Smooth muscle cell (in vitro differentiated cells): ENCODE measurements around the gene CACNB4. TPM values are rescaled to one million over a fixed set of nuclear protein-coding genes. Genes with fewer than 3 reads are reported as not detected.
A peak's percentile ranks its signal among the peaks of the same experiment; 100 is the strongest.

ENCODE experiments used
- DNase-seq: peaks from one replicate; lab custom pipeline; 2025; ENCODE audit not compliant: unreplicated experiment; lab: John Stamatoyannopoulos, UW
- H2AFZ ChIP-seq: fragments of 200-600 bp; sonication (generic); 2 replicates; pipeline ENCODE4 v1.6.0; 2016; ENCODE audit warnings: antibody characterized with exemption, low read depth, mild to moderate bottlenecking
- H3F3A ChIP-seq: fragments of 200-600 bp; sonication (generic); 2 replicates; pipeline ENCODE4 v1.6.0; 2017; ENCODE audit warnings: antibody characterized with exemption, low read depth
- H3K27ac ChIP-seq: fragments of 200-600 bp; sonication (generic); 2 replicates; pipeline ENCODE4 v1.5.1; 2016; ENCODE audit warnings: low read depth, mild to moderate bottlenecking
- H3K27me3 ChIP-seq: fragments of 200-600 bp; sonication (generic); 2 replicates; pipeline ENCODE4 v1.6.1; 2016; ENCODE audit warnings: low read depth, mild to moderate bottlenecking
- H3K36me3 ChIP-seq: fragments of 200-600 bp; sonication (generic); 2 replicates; pipeline ENCODE4 v1.5.1; 2016; ENCODE audit warnings: low read depth
- H3K4me1 ChIP-seq: fragments of 200-600 bp; sonication (generic); 2 replicates; pipeline ENCODE4 v1.5.1; 2016; ENCODE audit warnings: low read depth
- H3K4me2 ChIP-seq: fragments of 200-600 bp; sonication (generic); 2 replicates; pipeline ENCODE4 v1.6.0; 2016; ENCODE audit warnings: mild to moderate bottlenecking
- H3K4me3 ChIP-seq: fragments of 200-600 bp; sonication (generic); 2 replicates; pipeline ENCODE4 v1.5.1; 2016; ENCODE audit warnings: mild to moderate bottlenecking
- H3K79me2 ChIP-seq: fragments of 200-600 bp; sonication (generic); 2 replicates; pipeline ENCODE4 v1.6.0; 2016; ENCODE audit warnings: low read depth, mild to moderate bottlenecking
- H3K9ac ChIP-seq: fragments of 200-600 bp; sonication (generic); 2 replicates; pipeline ENCODE4 v1.6.0; 2016; ENCODE audit warnings: low read depth
- H3K9me3 ChIP-seq: fragments of 200-600 bp; sonication (generic); replicated peaks from 2 replicates; pipeline ENCODE4 v1.5.1; 2016; ENCODE audit warnings: low read depth
- H4K20me1 ChIP-seq: fragments of 200-600 bp; sonication (generic); 2 replicates; pipeline ENCODE4 v1.6.0; 2016; ENCODE audit warnings: low read depth
- WGBS: methylation state at CpG from one replicate; pipeline ENCODE4 v1.1.7; 2016; ENCODE audit warnings: low lambda C conversion rate; 5-methylcytosine and 5-hydroxymethylcytosine counted together
- polyA plus RNA-seq: library from polyadenylated mRNA; unstranded; fragments of >200 nt; fragmentation: Nextera tagmentation; extraction: Ambion mirVana; gene quantifications from 2 replicates; pipeline ENCODE4 v1.2.1, GENCODE V29; 2016
- total RNA-seq: library from RNA; depleted of rRNA; stranded (reverse); fragments of >200 nt; gene quantifications from 2 replicates; pipeline ENCODE4 v1.2.3, GENCODE V29; 2014
- TF ChIP-seq, protein P1 (sequence below): fragments of 200-600 bp; sonication (generic); IDR thresholded peaks from 2 replicates; pipeline ENCODE4 v1.5.1; 2017; ENCODE audit warnings: borderline replicate concordance, mild to moderate bottlenecking, antibody characterized with exemption; ENCODE audit not compliant: insufficient read depth, poor library complexity, severe bottlenecking

Gene CACNB4
- total RNA-seq (1.2 and 1.4 TPM in 2 replicates), polyA plus RNA-seq (0.06 and 0.32 TPM in 2 replicates)

DNA sequence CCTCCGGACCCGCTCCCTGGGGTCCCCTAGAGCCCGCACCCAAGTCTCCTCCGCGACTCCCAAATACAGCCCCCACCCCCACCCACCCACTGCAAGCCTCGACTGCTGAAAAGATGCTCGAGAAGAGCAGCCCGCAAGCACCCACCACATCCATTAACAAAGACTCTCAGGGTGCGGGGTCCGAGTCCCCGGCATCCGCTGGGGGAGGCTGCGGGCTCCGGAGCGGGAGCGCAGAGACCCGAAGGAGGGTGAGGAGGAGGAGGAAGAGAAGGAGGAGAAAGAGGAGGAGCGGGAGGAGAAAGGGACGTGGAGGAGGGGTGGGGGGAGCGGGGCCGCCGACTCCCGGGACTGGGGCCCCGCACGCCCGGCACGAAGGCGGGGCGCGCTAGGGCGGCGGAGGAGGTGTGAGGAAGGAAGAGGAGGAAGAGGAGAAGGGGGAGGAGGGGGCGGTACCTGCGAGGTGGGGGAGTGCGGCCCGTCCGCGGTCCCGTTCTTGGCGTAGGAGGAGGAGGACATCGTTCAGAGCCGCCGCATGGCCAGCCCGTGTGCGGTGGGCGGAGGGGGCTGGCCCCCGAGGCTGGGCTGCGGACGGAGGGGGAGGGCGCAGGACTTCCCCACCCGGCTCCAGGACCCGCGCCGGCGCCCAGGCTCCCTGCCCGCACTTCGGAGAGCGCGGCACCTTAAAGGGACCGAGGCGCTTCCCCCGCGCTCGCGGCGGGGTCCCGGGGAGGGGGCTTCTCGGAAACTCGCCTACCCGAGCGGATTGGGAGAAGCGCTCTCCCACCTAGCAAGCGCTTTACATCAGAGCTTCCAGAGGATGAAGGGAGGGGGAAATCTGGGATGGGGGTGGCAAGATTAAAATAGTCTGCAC, at the start of gene CACNB4:
Gene CACNB4, minus strand, starts transcription at position 549 of the 871 bp plus-strand sequence.
- H3K4me1 ChIP-seq, result peaks cover 6% of the 10 kb centered on the region
- TF ChIP-seq, protein P1, sequence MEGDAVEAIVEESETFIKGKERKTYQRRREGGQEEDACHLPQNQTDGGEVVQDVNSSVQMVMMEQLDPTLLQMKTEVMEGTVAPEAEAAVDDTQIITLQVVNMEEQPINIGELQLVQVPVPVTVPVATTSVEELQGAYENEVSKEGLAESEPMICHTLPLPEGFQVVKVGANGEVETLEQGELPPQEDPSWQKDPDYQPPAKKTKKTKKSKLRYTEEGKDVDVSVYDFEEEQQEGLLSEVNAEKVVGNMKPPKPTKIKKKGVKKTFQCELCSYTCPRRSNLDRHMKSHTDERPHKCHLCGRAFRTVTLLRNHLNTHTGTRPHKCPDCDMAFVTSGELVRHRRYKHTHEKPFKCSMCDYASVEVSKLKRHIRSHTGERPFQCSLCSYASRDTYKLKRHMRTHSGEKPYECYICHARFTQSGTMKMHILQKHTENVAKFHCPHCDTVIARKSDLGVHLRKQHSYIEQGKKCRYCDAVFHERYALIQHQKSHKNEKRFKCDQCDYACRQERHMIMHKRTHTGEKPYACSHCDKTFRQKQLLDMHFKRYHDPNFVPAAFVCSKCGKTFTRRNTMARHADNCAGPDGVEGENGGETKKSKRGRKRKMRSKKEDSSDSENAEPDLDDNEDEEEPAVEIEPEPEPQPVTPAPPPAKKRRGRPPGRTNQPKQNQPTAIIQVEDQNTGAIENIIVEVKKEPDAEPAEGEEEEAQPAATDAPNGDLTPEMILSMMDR, result no peak
- no peaks in the 10 kb centered on the region for H4K20me1 ChIP-seq
- peaks cover 7% of the 10 kb centered on the region for H3F3A ChIP-seq
- H3K9me3 ChIP-seq, result no peaks in the 10 kb centered on the region
- WGBS, result under 1% methylated on average over 34 of the region's 73 CpGs
- no peaks in the 10 kb centered on the region for H3K79me2 ChIP-seq
- H3K36me3 ChIP-seq, result no peaks in the 10 kb centered on the region
- H3K4me2 ChIP-seq, result peak within 1 kb of the TSS; percentile 98
- H3K9ac ChIP-seq, result no peak within 1 kb of the TSS
- DNase-seq, result no peak
- peak within 1 kb of the TSS; percentile 66 for H3K4me3 ChIP-seq
- H3K27me3 ChIP-seq, result peaks cover 40% of the 10 kb centered on the region
- H3K27ac ChIP-seq, result no peak within 1 kb of the TSS
- H2AFZ ChIP-seq, result peak within 1 kb of the TSS; percentile 46

DNA sequence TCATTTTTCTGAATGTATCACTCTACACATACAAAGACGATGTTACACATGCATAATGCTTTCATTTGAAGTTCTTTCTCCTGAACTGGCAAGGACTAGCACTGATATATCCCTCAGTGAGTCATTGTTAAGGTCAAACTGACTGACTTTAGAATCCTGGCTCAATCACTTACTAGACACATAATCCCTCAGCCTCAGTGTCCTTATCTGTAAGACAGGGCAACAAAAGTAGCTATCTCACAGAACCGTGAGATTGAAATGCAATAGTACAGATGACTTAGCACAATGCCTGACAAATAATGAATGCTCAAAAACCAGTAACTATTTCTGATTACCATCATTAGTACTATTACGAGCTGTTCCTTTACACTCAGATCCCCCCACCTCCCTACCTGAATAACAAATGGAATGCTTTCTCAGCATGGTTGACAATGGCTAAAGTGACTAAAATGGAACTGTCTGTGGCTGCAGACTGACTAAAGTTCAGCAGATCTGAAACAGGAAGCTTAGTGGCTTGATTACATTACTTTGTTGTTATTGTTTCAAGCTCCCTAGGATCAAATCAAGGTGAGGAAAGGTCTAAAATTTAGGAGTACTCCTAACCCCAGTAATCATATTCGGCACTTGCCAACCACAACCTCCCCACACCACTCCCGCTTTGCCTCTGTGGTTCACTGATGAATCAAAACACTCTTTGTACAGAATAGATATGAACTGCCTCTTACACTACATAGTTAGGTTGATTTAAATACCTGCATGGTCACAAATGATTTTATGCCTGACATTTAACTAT, 35.8 kb upstream of the CACNB4 start:
- H3K4me1 ChIP-seq, result no peaks in the 10 kb centered on the region
- H3K36me3 ChIP-seq, result no peaks in the 10 kb centered on the region
- H4K20me1 ChIP-seq, result no peaks in the 10 kb centered on the region
- WGBS, result 59% methylated on average over 5 of the region's 5 CpGs
- no peaks in the 10 kb centered on the region for H3K79me2 ChIP-seq
- no peak overlapping the region for H3K9ac ChIP-seq
- H3F3A ChIP-seq, result no peaks in the 10 kb centered on the region
- no peak overlapping the region for H3K4me3 ChIP-seq
- no peak overlapping the region for H3K4me2 ChIP-seq
- no peaks in the 10 kb centered on the region for H3K27me3 ChIP-seq
- H2AFZ ChIP-seq, result no peak overlapping the region
- TF ChIP-seq, protein P1, result no peak
- peak overlapping the region; percentile 7 for H3K27ac ChIP-seq
- DNase-seq, result no peak
- H3K9me3 ChIP-seq, result no peaks in the 10 kb centered on the region

DNA sequence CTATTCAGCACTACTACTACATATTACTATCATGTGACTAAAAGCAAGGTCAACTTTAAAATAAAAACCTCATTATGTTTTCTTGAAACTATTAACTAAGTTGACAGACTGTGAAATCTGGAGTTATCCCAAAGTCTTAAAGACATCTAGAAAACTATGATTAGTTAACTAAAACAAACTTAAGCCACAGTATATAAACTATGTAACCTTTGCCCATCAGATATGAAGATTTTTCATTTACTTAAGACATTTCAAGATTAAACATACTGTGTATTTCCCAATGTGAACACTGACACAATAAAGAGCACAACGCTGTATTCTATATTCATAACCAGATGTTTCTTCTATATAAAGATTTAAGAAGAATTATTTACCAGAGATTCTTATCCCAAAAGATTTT, 33.5 kb upstream of the CACNB4 start:
- no peak overlapping the region for H3K27ac ChIP-seq
- 83% methylated on average over 1 of the region's 1 CpG for WGBS
- H3K27me3 ChIP-seq, result no peaks in the 10 kb centered on the region
- no peak overlapping the region for H3K4me3 ChIP-seq
- no peak overlapping the region for H2AFZ ChIP-seq
- TF ChIP-seq, protein P1, result no peak
- no peak overlapping the region for H3K4me2 ChIP-seq
- H3K4me1 ChIP-seq, result no peaks in the 10 kb centered on the region
- no peaks in the 10 kb centered on the region for H3F3A ChIP-seq
- no peaks in the 10 kb centered on the region for H3K9me3 ChIP-seq
- no peak for DNase-seq
- no peak overlapping the region for H3K9ac ChIP-seq
- H4K20me1 ChIP-seq, result no peaks in the 10 kb centered on the region
- H3K79me2 ChIP-seq, result no peaks in the 10 kb centered on the region
- H3K36me3 ChIP-seq, result no peaks in the 10 kb centered on the region
